Activated naive CD8-positive, alpha-beta T cell treated with anti-CD3 and anti-CD28 coated beads, Interleukin-2, amount 50 U/mL, for 16 hours (primary cell): ENCODE measurements around the gene SRGAP1.

Source experiments
- DNase-seq: peaks from one replicate; pipeline ENCODE4 v3.0.0-alpha.2; 2020; ENCODE audit warnings: low read depth, low spot score

The SRGAP1 gene

GRCh38 chr12:63965936-63966605 is 121.6 kb downstream of the SRGAP1 start:
- DNase-seq = no peak

DNA sequence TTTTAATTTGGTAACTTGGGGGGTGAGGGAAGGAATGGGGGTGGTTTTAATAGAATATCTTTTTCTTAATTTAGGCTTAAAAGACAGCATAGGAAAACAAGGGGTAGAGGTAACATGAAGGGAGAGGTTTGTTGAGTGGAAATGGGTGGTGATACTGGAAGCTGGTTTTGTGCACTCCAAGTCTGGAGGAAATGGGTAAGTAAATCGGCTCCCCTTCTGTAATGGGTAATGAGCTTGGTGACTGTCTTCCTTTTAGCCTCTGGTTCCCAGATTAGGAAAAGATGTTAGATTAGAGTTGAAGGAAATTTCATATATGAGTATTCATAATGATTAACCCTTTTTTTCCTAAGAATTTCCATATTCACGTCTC is 122.1 kb downstream of the SRGAP1 start:
- no peak for DNase-seq

GRCh38 chr12:63967358-63968145 is 123.1 kb downstream of the SRGAP1 start:
- DNase-seq = no peak

- DNase-seq = no peak
Measured at GRCh38 chr12:63968673-63969072, 124.2 kb downstream of the SRGAP1 start.

GRCh38 chr12:63976902-63977395 is 132.4 kb downstream of the SRGAP1 start:
- no peak for DNase-seq

DNA sequence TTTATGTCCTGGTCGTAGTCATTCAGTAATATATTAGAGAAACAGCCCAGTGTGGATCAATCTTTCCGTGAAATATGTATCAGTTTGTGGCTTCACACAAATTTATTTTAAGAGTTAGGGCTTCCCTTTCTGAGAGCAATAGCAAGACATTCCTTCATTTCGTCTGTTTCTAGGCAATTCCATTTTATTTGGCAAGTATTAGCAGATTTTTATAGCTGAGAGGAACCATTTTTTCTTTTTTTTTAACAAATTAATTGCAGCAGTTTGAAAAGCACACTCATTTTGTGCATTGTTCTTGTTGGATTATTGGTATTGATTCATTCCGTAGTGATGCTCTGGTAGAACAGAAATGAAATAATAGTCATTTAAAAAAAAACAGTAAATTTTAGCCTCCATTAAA is 132.9 kb downstream of the SRGAP1 start:
- no peak for DNase-seq

DNA sequence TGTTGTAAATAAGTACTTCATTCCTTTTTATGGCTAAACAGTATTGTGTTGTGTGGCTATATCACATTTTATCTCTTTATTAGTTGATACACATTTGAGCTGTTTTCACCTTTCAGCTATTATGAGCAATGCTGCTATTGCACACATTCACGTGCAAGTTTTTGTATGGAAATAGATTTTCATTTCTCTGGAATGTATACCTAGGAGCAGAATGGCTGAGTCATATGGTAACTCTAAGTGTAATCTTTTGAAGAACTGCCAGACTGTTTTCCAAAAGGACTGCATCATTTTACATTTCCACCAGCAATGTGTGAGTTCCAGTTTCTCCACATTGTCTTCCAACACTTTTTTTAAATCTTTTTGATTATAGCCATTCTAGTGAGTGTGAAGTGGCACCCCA is 134.0 kb downstream of the SRGAP1 start:
- no peak for DNase-seq

- DNase-seq = no peak
Measured at GRCh38 chr12:63980211-63980610, 135.7 kb downstream of the SRGAP1 start.

- DNase-seq = no peak
Measured at GRCh38 chr12:63981343-63981742, 136.8 kb downstream of the SRGAP1 start.

- DNase-seq = no peak
Measured at GRCh38 chr12:63982604-63983295, 138.2 kb downstream of the SRGAP1 start.

DNA sequence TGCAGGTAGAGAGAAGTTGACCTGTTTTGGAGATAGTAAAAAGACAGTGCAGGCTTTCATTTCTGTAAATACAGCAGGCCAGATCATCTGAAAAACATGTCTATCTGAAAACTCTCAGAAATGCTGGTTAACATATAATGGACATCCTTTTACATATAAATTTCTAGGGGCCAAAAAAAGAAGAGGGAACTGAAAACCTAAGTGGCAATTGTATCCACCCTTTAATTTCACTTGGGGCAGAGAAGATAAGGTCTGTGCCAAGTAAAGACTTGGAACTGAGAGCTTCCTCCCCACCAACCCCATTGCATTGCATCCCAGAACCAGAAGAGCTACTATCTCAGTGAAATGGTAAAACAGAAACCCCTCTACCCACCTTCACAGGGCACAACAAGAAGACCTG is 141.0 kb downstream of the SRGAP1 start:
- no peak for DNase-seq

DNA sequence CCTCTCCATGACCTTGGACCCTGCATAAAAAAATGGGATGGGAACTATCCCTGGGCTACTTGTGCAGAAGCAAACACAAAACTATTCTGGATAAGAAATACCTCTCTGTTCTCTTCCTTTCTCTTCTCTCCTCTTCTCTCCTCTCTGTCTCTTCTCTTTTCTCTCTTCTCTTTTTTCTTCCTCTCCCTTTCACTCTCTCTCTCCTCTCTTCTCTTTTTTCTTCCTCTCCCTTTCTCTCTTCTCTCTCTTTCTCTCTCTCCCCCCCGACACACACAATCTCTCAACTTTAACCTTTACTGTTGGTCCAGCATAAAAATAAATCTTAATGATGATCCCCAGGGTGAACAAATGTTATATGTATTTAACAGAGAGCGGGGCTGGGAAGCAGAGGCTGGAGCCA is 141.4 kb downstream of the SRGAP1 start:
- DNase-seq = no peak

- no peak for DNase-seq
Measured at GRCh38 chr12:63989301-63989845, 144.9 kb downstream of the SRGAP1 start.

GRCh38 chr12:63990828-63991547 is 146.5 kb downstream of the SRGAP1 start:
- no peak for DNase-seq

- DNase-seq = no peak
Measured at GRCh38 chr12:63994704-63995103, 150.2 kb downstream of the SRGAP1 start.

- no peak for DNase-seq
Measured at GRCh38 chr12:63995512-63995911, 151.0 kb downstream of the SRGAP1 start.

- no peak for DNase-seq
Measured at GRCh38 chr12:63996556-63996955, 152.1 kb downstream of the SRGAP1 start.

DNA sequence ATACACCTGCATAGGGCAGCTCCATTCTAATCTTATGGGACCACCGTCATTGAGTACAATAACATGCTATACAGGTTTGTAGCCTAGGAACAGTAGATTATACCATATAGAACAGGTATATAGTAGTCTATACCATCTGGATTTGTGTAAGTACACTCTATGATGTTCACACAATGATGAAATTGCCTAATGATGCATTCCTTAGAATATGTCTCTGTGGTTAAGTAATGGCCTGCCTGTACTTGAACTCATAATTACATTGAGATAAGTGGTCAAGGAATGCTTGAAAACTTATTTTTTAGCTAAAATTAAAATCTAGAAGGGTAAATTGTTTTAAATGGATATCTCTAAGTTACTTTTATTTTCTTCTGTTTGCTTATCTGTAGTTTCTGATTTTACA is 152.7 kb downstream of the SRGAP1 start:
- DNase-seq = no peak

DNA sequence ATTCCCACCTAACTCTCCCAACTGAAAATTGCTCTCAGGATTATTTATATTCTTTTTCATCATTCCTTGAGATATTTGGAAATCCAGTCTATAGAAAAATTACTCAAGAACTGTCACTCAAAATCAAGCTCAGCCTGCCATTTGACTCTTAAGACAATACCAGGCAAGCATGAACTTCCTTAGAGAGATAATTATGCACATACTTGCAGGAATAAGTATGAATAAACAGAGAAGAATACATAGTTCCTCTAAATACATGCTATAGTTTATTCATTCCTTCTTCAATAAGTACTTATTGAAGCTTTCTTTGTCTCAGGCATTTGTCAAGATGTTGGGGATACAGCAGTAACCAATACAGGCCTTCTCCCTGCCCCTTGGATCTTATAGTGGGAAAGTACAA is 154.1 kb downstream of the SRGAP1 start:
- DNase-seq = no peak

DNA sequence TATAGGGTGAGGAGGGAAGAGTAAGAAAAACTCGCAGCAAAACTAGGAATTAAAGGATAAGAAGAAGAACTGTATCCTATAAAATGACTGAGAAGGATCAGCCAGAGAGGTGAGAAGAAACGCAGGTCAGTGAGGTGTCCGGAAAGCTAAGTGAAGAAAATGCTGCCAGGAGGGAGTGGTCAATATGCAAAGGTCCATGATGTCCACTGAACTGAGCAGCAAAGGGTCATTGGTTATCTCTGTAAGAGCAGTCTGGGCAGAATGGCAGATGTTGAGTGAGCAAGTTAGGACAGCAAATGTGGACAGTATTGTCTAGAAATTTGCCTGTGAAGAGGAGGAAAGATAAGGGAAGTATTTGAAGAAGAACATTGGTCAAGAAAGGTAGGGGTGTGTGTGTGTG is 155.4 kb downstream of the SRGAP1 start:
- DNase-seq = no peak

DNA sequence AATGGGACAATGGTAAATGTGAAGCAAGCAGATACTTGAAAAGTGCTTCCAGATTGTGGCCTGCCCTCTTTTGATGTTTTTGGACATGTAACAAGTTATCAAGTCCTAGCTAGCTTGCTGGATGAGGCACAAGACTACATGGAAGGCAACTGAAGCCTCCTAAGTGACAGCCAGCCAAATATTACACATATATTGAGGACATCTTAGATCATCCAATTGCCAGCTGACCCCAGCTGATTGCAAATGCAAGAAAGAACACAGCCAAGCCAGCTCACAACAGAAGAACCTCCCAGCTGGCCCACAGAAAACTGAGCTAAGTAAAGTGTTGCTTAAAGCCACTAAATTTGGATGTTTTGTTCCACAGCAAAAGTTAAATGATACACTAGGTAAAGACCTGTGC is 156.9 kb downstream of the SRGAP1 start:
- no peak for DNase-seq

GRCh38 chr12:64004641-64005040 is 160.1 kb downstream of the SRGAP1 start:
- no peak for DNase-seq
